Type B pancreatic cell (in vitro differentiated cells): ENCODE measurements around the gene FOXO1. TPM values are rescaled to one million over a fixed set of nuclear protein-coding genes. Genes with fewer than 3 reads are reported as not detected.

ENCODE experiments used
- DNase-seq: peaks from one replicate; pipeline ENCODE4 v3.0.0; 2021; ENCODE audit warnings: mixed read lengths; ENCODE audit not compliant: unreplicated experiment; ENCODE audit errors: extremely low spot score
- H3K27ac Mint-ChIP-seq: 2 replicates; pipeline ENCODE4 v1.8.0; 2021; ENCODE audit warnings: mild to moderate bottlenecking, mixed read lengths
- H3K27me3 Mint-ChIP-seq: 2 replicates; pipeline ENCODE4 v1.8.0; 2021; ENCODE audit warnings: mixed read lengths
- H3K36me3 Mint-ChIP-seq: 2 replicates; pipeline ENCODE4 v1.8.0; 2021; ENCODE audit warnings: mixed read lengths
- H3K4me1 Mint-ChIP-seq: one replicate; pipeline ENCODE4 v1.8.0; 2021; ENCODE audit warnings: mixed read lengths; ENCODE audit not compliant: unreplicated experiment
- H3K4me3 Mint-ChIP-seq: 2 replicates; pipeline ENCODE4 v1.8.0; 2021; ENCODE audit warnings: mild to moderate bottlenecking, mixed read lengths
- H3K9me3 Mint-ChIP-seq: 2 replicates; pipeline ENCODE4 v1.8.0; 2021; ENCODE audit warnings: mixed read lengths
- total RNA-seq: library from RNA; stranded (reverse); gene quantifications from 2 replicates; pipeline ENCODE4 v1.2.1, GENCODE V29; 2021; ENCODE audit warnings: low replicate concordance
- TF ChIP-seq, protein P1 (sequence below): fragments of 200-600 bp; sonication (generic); conservative IDR thresholded peaks from 2 replicates; pipeline ENCODE4 v1.5.0; 2021; ENCODE audit warnings: antibody characterized with exemption, mild to moderate bottlenecking

Gene FOXO1
- total RNA-seq, 1 donor from 2014 or later, result 21.5 TPM

- peaks cover 12% of the 10 kb centered on the region for H3K36me3 Mint-ChIP-seq
- no peak overlapping the region for H3K27ac Mint-ChIP-seq
- H3K4me1 Mint-ChIP-seq, result peaks cover 5% of the 10 kb centered on the region
- DNase-seq, result no peak
- TF ChIP-seq, protein P1, sequence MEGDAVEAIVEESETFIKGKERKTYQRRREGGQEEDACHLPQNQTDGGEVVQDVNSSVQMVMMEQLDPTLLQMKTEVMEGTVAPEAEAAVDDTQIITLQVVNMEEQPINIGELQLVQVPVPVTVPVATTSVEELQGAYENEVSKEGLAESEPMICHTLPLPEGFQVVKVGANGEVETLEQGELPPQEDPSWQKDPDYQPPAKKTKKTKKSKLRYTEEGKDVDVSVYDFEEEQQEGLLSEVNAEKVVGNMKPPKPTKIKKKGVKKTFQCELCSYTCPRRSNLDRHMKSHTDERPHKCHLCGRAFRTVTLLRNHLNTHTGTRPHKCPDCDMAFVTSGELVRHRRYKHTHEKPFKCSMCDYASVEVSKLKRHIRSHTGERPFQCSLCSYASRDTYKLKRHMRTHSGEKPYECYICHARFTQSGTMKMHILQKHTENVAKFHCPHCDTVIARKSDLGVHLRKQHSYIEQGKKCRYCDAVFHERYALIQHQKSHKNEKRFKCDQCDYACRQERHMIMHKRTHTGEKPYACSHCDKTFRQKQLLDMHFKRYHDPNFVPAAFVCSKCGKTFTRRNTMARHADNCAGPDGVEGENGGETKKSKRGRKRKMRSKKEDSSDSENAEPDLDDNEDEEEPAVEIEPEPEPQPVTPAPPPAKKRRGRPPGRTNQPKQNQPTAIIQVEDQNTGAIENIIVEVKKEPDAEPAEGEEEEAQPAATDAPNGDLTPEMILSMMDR, result no peak
- no peak overlapping the region for H3K4me3 Mint-ChIP-seq
- H3K27me3 Mint-ChIP-seq, result no peaks in the 10 kb centered on the region
- no peaks in the 10 kb centered on the region for H3K9me3 Mint-ChIP-seq
Observed at GRCh38 chr13:40631605-40632004, 34.8 kb downstream of the FOXO1 start.

DNA sequence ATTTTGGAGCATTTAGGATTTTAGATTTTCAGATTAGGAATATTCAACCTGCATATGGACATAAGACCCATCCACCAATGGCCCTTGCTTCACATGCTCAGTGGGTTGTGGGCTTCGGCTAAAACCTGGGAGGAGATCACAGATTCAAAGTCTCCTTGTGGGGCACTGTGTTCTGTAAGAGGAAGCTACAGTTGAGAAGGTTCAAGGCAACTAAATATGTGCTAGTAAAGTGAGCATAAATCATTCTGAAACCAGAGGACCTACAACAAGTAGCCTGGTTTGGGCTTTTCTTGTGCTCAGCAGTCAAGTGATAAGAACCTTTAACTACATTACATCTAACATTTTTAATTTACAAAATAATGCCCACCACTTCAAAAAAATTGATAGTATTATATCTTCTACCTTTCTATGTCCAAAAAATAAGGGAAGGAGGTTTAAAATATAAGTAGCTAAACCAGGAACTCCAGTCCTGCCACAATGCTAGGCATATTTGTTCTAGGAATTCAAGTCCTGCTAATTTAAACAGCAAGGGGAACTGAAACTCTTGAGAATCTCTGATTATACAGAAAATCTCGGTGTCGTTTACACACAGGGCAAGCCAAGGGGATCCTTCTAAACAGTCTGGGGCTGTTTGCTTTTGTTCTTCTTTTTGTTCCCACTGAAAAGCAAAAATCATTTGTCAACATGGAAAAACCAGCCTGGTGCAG lies 36.6 kb downstream of the FOXO1 start:
- Mint-ChIP-seq H3K9me3 (no peaks in the 10 kb centered on the region), H3K4me3 (no peak overlapping the region), H3K27ac (no peak overlapping the region), H3K27me3 (no peaks in the 10 kb centered on the region), H3K4me1 (no peaks in the 10 kb centered on the region), H3K36me3 (peaks cover 12% of the 10 kb centered on the region)
- TF ChIP-seq, protein P1, result no peak
- DNase-seq, result no peak

DNA sequence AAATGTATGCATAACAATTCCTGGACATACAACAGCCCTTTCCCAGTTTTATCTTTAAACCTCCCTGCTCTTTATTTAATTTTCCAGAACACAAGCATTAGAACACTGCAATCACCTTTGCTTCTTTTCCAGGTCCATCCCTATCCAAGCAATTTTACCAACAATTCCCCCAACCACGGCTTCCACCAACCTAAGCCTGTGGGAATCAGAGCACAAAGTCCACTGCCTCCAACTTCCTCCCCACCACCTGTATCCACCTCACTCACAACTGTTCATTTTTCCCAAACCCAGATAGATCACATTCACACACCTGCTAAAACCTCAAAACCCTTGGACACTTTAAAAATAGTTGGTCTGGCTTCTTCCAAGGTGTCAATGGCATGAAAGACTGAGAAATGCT lies 39.5 kb downstream of the FOXO1 start:
- Mint-ChIP-seq H3K36me3 (peaks cover 12% of the 10 kb centered on the region), H3K27ac (peak overlapping the region; percentile 9), H3K9me3 (no peaks in the 10 kb centered on the region), H3K4me1 (peaks cover 20% of the 10 kb centered on the region), H3K4me3 (no peak overlapping the region), H3K27me3 (no peaks in the 10 kb centered on the region)
- TF ChIP-seq, protein P1, result no peak
- DNase-seq, result no peak

- no peak for DNase-seq
- Mint-ChIP-seq H3K36me3 (peaks cover 10% of the 10 kb centered on the region), H3K27ac (no peak overlapping the region), H3K4me1 (peaks cover 20% of the 10 kb centered on the region), H3K27me3 (no peaks in the 10 kb centered on the region), H3K9me3 (no peaks in the 10 kb centered on the region), H3K4me3 (no peak overlapping the region)
- TF ChIP-seq, protein P1, result no peak
Observed at GRCh38 chr13:40626561-40626960, 39.9 kb downstream of the FOXO1 start.

DNA sequence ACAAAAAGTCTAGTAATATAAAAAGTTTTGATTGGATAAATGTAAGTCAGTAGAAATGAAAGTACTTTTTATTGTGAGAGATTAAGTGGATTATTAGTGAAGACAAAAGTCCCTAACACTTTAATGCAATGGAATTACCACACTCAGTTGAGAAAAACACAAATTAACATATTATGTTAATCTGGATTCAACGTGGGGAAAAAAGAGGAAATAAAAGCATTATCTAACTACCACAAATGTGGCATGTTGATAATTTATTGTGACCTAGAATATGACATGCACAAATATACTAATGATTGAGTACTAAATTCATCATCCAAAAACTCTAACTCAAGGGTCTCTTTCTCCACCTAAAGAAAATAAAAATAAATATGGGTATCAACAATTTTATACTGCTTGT lies 41.5 kb downstream of the FOXO1 start:
- Mint-ChIP-seq H3K4me1 (peaks cover 21% of the 10 kb centered on the region), H3K27me3 (no peaks in the 10 kb centered on the region), H3K27ac (no peak overlapping the region), H3K9me3 (no peaks in the 10 kb centered on the region), H3K4me3 (no peak overlapping the region), H3K36me3 (peaks cover 7% of the 10 kb centered on the region)
- TF ChIP-seq, protein P1, result no peak
- no peak for DNase-seq

DNA sequence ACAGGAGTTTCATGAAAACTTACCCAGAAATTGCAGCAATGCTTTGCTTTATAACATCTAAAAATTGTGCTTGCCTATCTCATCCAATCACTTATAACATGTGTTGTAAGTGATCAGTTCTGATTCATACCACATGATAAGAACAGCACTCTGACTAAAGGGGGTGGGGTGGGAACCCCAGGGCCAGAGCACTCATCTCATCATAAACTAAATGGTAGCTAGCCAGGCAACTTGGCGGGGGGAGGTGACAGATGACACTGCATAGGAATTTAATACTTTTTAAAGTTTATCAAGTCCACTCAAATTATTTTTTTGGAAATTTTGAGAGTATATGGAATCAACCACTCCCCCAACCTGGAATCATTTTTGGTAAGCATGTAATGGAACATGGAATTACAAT lies 42.1 kb downstream of the FOXO1 start:
- H3K27me3 Mint-ChIP-seq, result no peaks in the 10 kb centered on the region
- H3K9me3 Mint-ChIP-seq, result no peaks in the 10 kb centered on the region
- H3K27ac Mint-ChIP-seq, result no peak overlapping the region
- no peak for DNase-seq
- H3K4me3 Mint-ChIP-seq, result no peak overlapping the region
- peaks cover 27% of the 10 kb centered on the region for H3K4me1 Mint-ChIP-seq
- TF ChIP-seq, protein P1, result no peak
- H3K36me3 Mint-ChIP-seq, result peaks cover 13% of the 10 kb centered on the region
